ACHN (cell line): ENCODE data around the gene NRIP3.
A peak's percentile ranks its signal among the peaks of the same experiment; 100 is the strongest.

ENCODE experiments used
- DNase-seq: peaks from one replicate; pipeline ENCODE4 v3.0.0-alpha.2; 2015
- in situ Hi-C: cut with HindIII; loops from 2 replicates; pipeline ENCODE4 v1.10.0; 2017; ENCODE audit warnings: low sequenced_read_pairs, low pct_ligation_motif_present, low pct_unique_long_range_greater_than_20kb

The NRIP3 gene

DNA sequence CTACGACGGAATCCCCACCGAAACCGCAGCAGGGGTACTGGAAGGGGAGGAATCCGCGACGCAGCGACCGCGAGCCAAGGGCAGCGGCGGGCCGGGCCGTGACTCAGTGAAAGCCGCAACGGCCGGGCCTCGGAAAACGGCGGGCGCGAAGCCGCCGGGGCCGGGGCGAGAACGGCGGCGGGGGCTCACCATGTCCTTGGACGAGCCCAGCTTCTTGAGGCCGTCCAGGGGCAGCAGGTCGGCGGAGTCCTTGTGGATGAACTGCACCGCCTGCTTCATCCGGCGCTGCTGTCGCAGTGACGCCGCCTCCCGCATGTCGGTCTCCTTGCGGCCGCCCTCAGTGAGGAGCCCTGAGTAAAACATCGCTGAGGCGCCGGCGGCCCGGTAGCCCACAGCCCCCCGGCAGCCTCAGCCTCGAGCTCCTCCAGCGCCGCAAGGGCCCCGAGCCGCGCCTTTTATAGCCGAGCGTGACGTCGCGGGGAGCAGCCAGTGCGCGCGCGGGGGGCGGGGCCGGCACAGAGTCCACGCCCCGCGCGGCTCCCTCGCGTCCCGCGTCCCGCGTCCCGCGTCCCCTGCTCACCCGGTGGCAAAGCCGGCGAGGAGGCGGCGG lies at the start of gene NRIP3:
TSS of gene NRIP3 (minus strand) at position 429 of the 610 bp plus-strand sequence. CDS start at position 363, 66 bp downstream.
- in situ Hi-C loops: loop anchor here (25.0 kb wide), 1 partner anchor 134 kb away; no protein-coding TSS in a partner anchor

DNA sequence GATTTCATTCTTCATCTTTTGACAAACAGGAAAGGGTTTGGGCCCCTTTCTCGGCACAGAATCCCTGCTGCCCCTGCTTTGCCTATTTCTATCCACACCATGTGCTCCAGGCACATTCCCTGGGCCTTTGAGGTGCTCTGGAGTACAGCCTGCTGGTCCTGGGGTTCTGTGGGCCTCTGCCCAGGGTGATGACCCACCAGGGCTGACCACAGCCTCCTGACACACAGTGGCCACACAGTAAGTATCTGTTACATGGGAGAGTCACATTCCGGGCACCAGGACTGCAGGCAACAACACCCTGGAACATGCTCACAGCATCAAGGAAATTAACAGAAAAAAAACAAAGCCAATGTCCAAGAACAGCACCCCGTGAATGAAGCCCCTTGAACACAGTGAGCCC lies 48.5 kb upstream of the NRIP3 start:
- in situ Hi-C loops: no loop called here

More for the DNA sequence above, at the start of gene NRIP3:
- peak; percentile 57 for DNase-seq

DNA sequence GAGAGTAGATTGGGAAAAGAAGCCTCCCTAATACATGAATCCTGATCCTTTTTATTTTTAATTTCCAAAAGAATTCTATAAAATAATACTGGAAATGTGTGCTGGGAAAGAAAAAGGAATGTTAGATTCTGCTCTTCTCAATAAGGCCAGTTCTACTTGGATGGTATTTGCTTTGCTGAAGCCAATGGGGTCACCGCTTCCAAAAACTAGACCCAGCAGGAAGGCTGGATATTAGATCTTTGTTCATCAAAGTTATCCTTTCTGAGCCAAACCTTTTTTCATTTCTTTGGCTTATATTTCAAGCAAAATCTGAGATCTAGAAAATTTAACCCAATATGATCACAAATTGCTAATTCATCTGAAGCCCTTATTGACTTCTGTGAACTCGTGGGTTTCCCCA lies 46.2 kb upstream of the NRIP3 start:
- DNase-seq: no peak
- in situ Hi-C loops: no loop called here

More for the DNA sequence above, 48.5 kb upstream of the NRIP3 start:
- DNase-seq: no peak

DNA sequence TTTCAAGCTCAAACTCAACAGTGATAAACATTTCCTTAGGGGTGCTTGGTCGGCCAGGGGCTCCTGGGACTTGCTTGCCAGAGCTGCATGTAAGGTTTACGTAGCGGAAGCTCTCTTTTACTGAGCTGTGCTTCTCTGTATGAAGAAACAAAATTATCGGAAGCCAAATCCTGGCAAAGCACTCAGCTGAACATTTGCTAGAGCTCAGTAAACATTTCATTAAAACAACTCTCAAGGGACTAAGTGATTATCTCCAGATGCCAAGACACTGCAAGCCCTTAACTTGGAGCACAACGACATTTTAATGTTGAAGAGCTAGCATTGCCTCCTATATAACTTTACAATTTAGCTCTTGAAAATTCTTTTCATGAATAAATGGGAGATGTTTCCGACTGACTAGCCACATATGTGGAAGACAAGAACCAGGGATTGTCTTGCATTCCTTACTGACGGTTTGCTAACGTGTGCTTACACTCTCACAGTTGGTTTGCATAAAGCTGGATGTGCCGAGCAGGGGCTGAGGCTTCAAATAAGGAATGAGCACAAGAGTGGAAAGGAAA lies 44.2 kb upstream of the NRIP3 start:
- in situ Hi-C loops: no loop called here

DNA sequence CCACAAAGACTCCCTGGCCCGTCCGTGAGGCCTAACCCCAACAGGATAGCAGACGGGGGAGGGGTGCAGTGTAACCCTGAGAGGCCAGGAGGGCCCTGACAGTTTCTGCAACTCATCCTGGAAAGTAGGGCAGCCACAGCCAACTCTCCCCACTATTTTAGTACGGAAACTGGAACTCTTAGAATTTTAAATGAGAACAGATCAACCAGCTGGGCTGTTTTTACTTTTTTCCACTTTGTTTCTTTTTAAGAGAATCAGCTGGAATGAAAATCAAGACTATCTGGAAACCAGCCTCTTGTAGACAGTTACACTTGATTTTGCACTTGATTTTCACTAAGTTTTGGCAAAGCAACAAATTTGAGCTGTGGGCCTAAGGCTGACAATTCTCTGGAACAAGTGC lies 42.7 kb upstream of the NRIP3 start:
- no peak for DNase-seq
- in situ Hi-C loops: no loop called here

More for the DNA sequence above, 44.2 kb upstream of the NRIP3 start:
- DNase-seq: no peak

DNA sequence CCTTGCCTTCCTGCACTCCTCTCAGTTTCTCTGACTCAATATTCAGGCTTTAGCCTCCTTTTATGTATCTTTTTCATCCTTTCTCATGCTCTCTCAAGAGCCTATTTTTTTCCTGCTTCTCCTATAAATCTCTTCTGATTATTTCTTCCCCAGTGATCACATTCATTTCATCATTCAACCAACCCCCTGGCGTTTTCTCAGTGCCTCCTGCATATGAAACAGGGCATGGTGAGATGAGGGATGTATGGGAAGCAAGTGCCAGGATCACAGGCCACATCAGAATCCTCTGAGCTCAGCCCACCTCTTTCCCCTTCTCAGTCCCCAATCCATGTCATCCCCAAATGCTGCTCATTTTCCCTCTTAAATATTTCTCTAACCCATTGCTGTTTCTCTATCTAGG lies 38.7 kb upstream of the NRIP3 start:
- DNase-seq: no peak
- in situ Hi-C loops: no loop called here

DNA sequence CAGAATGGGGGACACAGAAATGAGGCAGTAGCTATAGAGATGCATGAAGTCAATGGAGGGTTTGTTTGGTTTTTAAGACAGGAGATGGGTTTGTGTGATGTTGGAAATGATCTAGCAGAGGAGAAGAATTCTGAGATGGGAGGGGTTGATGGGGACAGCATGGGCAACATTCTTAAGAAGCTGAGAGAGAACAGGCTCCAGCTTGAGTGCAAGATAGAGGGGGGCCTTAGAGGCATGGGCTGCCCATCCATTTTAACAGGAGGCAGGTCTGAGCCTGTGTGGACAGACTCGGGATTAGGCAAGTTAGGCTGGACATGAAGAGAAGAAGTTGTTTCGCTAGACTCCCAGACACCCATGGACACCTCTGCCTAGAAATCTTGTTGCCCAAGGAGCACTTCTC lies 37.9 kb upstream of the NRIP3 start:
- in situ Hi-C loops: no loop called here
- no peak for DNase-seq

DNA sequence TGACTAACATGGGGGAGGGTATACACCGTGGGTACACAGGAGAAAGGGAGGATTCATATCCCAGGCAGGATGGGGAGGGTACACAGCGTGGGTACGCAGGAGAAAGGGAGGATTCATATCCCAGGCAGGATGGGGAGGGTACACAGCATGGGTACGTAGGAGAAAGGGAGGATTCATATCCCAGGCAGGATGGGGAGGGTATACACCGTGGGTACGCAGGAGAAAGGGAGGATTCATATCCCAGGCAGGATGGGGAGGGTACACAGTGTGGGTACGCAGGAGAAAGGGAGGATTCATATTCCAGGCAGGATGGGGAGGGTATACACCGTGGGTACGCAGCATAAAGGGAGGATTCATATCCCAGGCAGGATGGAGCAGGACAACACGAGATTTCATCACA lies 36.6 kb upstream of the NRIP3 start:
- in situ Hi-C loops: no loop called here
- DNase-seq: no peak

DNA sequence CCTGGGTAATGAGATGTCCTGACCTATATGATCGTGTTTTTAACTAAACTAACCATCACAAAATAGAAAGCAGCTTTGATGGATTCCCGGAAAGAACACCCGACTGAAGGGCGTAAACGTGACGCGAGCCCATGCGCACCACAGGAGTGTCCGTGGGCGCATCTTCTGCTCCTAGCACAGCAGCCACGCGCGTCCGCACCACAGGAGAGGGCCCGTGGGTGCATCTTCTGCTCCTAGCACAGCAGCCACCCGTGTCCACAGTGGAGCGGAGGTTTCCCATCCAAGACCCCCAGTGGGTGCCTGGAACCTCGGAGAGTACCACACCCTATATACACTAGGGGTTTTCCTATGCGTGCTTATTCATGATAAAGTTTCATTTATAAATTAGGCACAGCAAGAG lies 36.1 kb upstream of the NRIP3 start:
- in situ Hi-C loops: no loop called here

DNA sequence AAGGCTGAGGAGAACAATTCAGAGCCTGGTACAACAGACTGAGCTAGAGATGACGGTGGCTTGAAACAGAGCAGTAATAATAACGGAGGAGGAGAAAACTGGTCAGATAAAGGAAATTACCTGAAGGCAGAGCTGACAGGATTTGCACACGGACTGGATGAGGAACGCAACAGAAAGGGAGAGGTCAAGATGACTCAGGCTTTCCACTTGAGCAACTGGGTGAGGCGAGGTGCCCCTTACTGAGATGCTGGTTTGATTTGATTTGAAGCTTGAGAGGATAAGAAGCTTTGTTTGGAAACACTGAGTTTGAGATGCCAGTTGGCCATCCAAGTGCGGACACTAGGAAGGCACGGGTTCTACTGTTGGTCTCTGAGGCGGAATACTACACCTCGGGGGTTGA lies 35.4 kb upstream of the NRIP3 start:
- in situ Hi-C loops: no loop called here
- peak; percentile 81 for DNase-seq

More for the DNA sequence above, 36.1 kb upstream of the NRIP3 start:
- no peak for DNase-seq

DNA sequence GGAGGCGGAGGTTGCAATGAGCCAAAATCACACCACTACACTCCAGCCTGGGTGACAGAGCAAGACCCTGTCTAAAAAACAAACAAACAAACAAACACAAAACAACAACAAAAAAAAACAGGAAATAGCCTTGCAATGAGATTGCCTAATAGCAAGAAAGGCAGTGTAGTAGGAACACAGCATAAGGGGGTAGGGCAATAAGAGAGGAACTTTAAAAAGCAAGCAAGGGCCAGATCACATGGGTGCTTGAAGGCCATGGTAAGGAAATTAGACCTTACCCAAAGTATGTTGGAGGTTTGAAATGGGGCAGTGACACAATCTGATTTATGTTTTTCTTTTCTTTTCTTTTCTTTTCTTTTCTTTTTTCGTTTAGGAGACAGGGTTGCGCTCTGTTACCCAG lies 34.7 kb upstream of the NRIP3 start:
- in situ Hi-C loops: no loop called here
- DNase-seq: no peak

DNA sequence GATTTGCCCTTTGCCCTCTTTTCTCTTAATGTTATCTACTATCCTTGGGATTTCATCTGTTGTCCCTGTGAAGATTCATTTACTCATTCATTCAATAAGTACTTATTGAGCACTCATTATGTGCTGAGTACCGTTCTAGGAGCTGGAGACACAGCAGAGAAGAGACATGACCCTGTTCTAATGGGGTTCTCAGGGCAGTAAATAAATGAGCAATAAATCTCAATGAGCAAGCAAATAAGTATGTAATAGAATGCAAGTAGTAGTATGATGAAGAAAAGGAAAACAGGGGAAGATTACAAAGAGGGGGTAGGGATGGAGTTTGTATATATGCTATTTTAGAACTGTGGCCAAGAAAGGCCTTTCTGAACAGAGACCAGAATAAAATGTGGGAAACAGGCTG lies 34.2 kb upstream of the NRIP3 start:
- in situ Hi-C loops: no loop called here
- DNase-seq: no peak

DNA sequence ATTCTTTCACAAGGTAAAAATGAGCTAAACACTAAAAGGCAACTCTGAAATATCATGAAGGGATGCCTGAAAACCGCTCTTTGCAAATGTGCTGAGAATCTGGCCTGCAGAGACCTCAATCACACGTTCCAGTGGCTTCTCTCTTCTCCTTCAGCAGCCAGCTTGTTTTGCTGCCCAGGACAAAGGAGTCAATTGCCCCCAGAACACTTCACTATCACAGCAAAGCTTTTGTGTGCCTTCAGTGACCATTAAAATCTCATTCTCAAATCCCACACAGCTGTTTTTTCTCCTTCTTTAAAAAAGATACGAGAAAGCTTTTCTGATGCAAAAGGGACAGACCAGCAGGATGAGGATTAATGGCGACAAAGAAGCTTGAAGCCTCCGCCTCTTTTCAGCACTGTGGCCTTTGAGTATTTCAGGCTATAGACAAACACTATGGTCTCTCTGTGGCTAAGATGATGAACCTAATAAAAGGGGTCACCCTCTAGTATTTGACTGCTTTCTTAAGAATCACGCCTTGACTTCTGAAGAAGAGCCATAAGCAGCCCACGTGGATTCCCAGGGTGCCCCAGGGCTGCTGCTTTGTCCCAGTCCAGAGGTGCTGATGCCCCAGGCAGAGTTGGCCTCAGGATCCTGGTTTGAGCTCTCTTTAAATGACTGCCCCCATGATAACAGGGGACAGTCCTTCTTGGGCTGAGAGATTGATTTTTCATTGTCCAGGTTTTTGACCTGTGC lies 33.4 kb upstream of the NRIP3 start:
- no peak for DNase-seq
- in situ Hi-C loops: no loop called here

DNA sequence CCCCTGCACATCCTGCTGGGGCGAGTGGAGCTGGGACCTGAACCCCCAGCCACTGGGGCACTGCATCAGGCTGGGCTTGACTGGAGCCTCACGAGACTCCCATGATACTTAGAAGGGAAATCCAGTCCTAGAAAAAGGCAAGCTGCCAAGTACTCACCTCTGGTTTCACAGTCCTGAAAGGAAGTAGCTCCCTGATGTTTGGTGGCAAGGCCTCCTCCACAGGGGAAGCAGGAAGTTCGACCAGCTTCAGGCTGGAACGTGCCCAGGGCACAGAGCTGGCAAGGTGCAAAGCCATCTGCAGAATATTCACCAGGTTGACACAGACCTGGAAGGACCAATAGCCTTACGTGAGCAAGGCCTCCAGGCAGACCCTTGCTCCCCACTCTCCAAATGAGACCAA lies 26.8 kb upstream of the NRIP3 start:
- no peak for DNase-seq
- in situ Hi-C loops: no loop called here

DNA sequence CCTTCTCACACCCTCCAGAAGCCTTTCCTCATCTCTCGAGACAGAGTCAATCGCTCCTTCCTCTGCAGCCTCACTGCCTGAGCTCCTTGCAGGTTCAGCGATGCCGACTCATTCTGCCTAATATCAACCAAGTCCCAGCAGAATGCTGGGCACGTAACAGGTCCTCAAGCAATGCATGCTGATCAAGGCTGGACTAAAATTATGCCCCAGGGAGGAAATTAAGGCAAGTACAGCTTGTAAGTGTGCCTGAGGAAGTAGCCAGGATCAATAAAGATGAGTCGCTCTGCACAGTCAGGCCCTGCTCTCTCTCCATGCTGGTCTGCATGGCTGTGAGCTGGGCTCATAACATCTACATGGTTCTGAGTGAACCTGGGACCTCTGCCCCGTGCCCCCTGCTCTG lies 25.6 kb upstream of the NRIP3 start:
- no peak for DNase-seq
- in situ Hi-C loops: no loop called here

DNA sequence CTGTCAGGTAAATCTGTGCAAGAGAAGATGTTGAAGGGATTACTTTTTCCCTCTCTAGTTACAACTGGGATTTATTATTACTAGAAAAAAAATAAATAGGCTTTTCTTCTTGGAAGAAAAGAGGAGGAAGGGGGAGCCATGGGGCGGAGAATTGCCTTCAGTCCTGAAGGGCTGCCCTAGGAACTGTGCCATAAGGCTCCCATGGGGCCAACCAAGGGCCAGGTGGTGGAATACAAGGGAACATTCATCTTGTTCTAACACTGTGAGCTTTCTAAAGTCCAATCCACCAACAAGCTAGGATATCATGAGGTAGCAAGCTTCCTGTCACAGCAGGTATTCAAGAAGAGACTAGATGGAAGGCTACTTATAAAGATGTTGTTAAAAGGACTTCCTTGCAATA lies 24.8 kb upstream of the NRIP3 start:
- in situ Hi-C loops: no loop called here
- no peak for DNase-seq

DNA sequence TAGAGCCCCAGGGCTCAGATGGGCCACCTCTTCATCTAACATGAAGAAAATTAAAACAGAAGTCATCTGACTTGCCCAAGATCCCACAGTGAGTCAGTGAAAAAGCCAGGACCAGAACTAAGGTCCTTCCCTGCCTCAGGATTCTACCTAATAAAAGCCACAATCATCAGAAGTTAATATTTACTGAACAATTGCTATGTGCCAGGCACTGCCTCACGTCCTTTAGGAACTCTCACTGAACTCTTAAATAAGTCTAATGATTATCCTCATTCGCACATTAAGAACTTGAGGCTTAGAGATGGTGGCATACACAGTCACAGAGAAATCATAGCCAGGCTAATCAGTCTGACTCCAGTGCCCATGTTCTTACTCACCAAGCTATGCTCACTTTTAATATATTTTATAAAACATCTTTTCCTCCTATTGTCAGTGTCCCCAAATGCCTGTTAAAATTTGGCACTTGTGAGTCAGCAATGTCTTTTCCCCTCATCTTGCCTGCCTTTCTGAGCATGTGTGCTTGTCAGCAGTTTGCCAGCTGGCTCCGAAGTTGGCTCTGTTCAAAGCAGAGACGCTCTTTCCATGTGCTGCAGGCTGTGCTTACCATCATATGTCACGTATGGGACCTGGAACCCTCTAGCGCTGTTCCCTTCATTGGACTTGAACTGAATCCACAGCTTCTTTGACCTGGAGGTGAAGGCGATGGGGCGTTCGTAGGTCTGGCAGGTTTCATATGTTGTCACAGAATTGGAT lies 21.5 kb upstream of the NRIP3 start:
- in situ Hi-C loops: no loop called here
- no peak for DNase-seq

DNA sequence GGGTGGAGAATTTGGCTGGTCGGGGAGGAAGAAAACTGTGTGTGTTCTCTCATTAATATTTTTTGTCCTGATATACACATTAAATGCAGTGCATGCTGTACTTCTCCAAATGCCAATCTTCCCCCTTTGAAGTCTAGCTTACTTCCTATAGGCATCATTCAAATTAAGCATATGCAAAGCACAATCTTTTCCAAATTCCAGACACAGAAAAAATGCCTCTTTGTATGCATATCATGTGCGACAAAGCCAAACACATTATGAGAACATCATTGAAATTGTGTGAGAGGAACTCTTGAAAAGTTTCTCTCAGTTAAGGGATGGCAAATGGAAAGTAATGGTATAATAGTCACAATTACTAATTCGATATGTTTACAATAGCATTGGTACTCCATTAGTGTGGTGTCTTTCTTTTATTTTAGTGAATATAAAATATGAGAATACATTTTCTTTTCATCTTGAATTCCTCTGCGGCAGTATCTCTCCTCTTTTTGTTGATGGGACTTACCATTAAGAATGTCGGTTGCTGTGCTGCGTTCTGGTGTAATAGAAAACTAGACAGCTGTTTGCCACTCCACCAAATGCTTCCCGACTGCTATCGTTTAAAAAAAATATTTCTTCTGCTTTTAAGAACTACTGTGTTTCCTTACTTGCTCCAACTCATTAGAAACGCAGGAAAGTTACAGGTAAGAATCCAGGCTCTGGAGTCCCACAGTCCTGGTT lies 19.3 kb upstream of the NRIP3 start:
- no peak for DNase-seq
- in situ Hi-C loops: loop anchor here (25.0 kb wide), 1 partner anchor 114 kb away; no protein-coding TSS in a partner anchor

DNA sequence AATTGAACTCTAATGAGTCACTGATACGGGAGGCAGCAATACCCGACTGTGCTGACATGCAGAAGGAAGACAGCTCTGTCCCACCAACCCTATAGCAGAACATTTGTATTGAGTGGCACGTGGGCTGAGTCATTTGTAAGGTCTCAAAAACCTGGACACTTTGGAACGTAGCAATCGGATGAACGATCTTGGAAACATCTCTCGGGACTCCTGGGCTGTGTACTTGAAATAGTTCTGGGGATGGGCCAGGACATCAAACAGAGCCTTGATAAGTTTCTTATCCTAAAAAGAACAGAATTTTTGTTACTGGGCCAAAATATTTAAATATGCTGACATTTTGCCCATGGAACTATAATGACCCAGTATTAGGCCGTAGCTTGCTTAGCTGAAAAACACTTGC lies 17.1 kb upstream of the NRIP3 start:
- in situ Hi-C loops: loop anchor here (25.0 kb wide), 1 partner anchor 116 kb away; no protein-coding TSS in a partner anchor
- DNase-seq: no peak
